ENCODE data around the gene SMARCC2. TPM values are rescaled to one million over a fixed set of nuclear protein-coding genes. Genes with fewer than 3 reads are reported as not detected.
"Not testable (repeated sequence)": the region's sequence is repeated elsewhere in the genome, so short reads cannot be mapped to it uniquely, and the experiment has no call there.

The SMARCC2 gene
- total RNA-seq, 1 donor, result 61.1 TPM

- Histone ChIP-seq H3K27me3 (ENCODE audit: insufficient read depth, low read length) (no peaks in the 10 kb centered on the region), H3K4me3 (ENCODE audit: low read length) (peak overlapping the region; percentile 91), H3K9me3 (ENCODE audit: low read depth, low read length) (no peaks in the 10 kb centered on the region), H3K4me1 (ENCODE audit: insufficient read depth, low read length) (peaks cover 37% of the 10 kb centered on the region)
Measured at GRCh38 chr12:56118688-56119357, 70.5 kb downstream of the SMARCC2 start.

- Histone ChIP-seq H3K27me3 (ENCODE audit: insufficient read depth, low read length) (no peaks in the 10 kb centered on the region), H3K4me3 (ENCODE audit: low read length) (peak within 1 kb of the TSS; percentile 91), H3K4me1 (ENCODE audit: insufficient read depth, low read length) (peaks cover 35% of the 10 kb centered on the region), H3K9me3 (ENCODE audit: low read depth, low read length) (no peaks in the 10 kb centered on the region)
Measured at GRCh38 chr12:56117778-56118687, 71.2 kb downstream of the SMARCC2 start, which contains the start of gene ZC3H10. TSS of gene ZC3H10 (plus strand) at chr12:56118266. CDS start at chr12:56120563, 2,297 bp downstream.

- H3K4me1 ChIP-seq (ENCODE audit: insufficient read depth, low read length), result peaks cover 35% of the 10 kb centered on the region
- H3K9me3 ChIP-seq (ENCODE audit: low read depth, low read length); H3K27me3 ChIP-seq (ENCODE audit: insufficient read depth, low read length): not testable (repeated sequence)
- peak overlapping the region; percentile 91 for H3K4me3 ChIP-seq (ENCODE audit: low read length)
Measured at GRCh38 chr12:56117082-56117706, 72.1 kb downstream of the SMARCC2 start.

GRCh38 chr12:56116267-56117081 lies 72.8 kb downstream of the SMARCC2 start, which contains the start of gene RPL41:
TSS of gene RPL41 (plus strand) at chr12:56116633.
- no peaks in the 10 kb centered on the region for H3K27me3 ChIP-seq (ENCODE audit: insufficient read depth, low read length)
- H3K4me3 ChIP-seq (ENCODE audit: low read length), result peak within 1 kb of the TSS; percentile 91
- peaks cover 35% of the 10 kb centered on the region for H3K4me1 ChIP-seq (ENCODE audit: insufficient read depth, low read length)
- H3K9me3 ChIP-seq (ENCODE audit: low read depth, low read length), result no peaks in the 10 kb centered on the region

GRCh38 chr12:56115329-56115728 lies 74.0 kb downstream of the SMARCC2 start:
- Histone ChIP-seq H3K9me3 (ENCODE audit: low read depth, low read length) (no peaks in the 10 kb centered on the region), H3K4me3 (ENCODE audit: low read length) (peak overlapping the region; percentile 91), H3K27me3 (ENCODE audit: insufficient read depth, low read length) (no peaks in the 10 kb centered on the region), H3K4me1 (ENCODE audit: insufficient read depth, low read length) (peaks cover 35% of the 10 kb centered on the region)

- Histone ChIP-seq H3K4me3 (ENCODE audit: low read length) (no peak overlapping the region), H3K27me3 (ENCODE audit: insufficient read depth, low read length) (no peaks in the 10 kb centered on the region), H3K4me1 (ENCODE audit: insufficient read depth, low read length) (peaks cover 26% of the 10 kb centered on the region), H3K9me3 (ENCODE audit: low read depth, low read length) (no peaks in the 10 kb centered on the region)
Measured at GRCh38 chr12:56114084-56114483, 75.2 kb downstream of the SMARCC2 start.

Other genes starting within 250 kb of the SMARCC2 start
- gene PMEL, start 223.4 kb downstream of the SMARCC2 start, total RNA-seq, result not detected
- 6.9 TPM for gene CDK2, start 222.7 kb downstream of the SMARCC2 start, total RNA-seq
- gene RAB5B, start 215.4 kb downstream of the SMARCC2 start, total RNA-seq, result 25.1 TPM
- 2.4 TPM for gene SUOX, start 192.2 kb downstream of the SMARCC2 start, total RNA-seq
- gene IKZF4, start 168.4 kb downstream of the SMARCC2 start, total RNA-seq, result 1.3 TPM
- gene RPS26, start 147.6 kb downstream of the SMARCC2 start, total RNA-seq, result 1,312 TPM
- gene ERBB3, start 109.3 kb downstream of the SMARCC2 start, total RNA-seq, result 1.4 TPM
- 103 TPM for gene PA2G4, start 84.9 kb downstream of the SMARCC2 start, total RNA-seq
- 5,493 TPM for gene RPL41, start 72.8 kb downstream of the SMARCC2 start, total RNA-seq
- gene ZC3H10, start 71.2 kb downstream of the SMARCC2 start, total RNA-seq, result 8.6 TPM
- 62.1 TPM for gene ESYT1, start 61.2 kb downstream of the SMARCC2 start, total RNA-seq
- 2.1 TPM for gene MYL6B, start 36.9 kb downstream of the SMARCC2 start, total RNA-seq
- 729 TPM for gene MYL6, start 31.1 kb downstream of the SMARCC2 start, total RNA-seq
- 34.3 TPM for gene RNF41, start 32.4 kb upstream of the SMARCC2 start, total RNA-seq
- gene NABP2, start 34.9 kb upstream of the SMARCC2 start, total RNA-seq, result 8.9 TPM
- gene SLC39A5, start 40.6 kb upstream of the SMARCC2 start, total RNA-seq, result not detected
- 8.4 TPM for gene ANKRD52, start 68.9 kb upstream of the SMARCC2 start, total RNA-seq
- gene COQ10A, start 77.5 kb upstream of the SMARCC2 start, total RNA-seq, result 14.8 TPM
- gene CS, start 110.8 kb upstream of the SMARCC2 start, total RNA-seq, result 148 TPM
- gene CNPY2, start 126.5 kb upstream of the SMARCC2 start, total RNA-seq, result 22.6 TPM
- 39.8 TPM for gene PAN2, start 144.5 kb upstream of the SMARCC2 start, total RNA-seq
- 23.5 TPM for gene IL23A, start 149.4 kb upstream of the SMARCC2 start, total RNA-seq
- gene STAT2, start 170.6 kb upstream of the SMARCC2 start, total RNA-seq, result 95.2 TPM
- gene APOF, start 173.4 kb upstream of the SMARCC2 start, total RNA-seq, result not detected

All from mononuclear cell (primary cell).